Measurements from ENCODE around the gene MEIOC. TPM values are rescaled to one million over a fixed set of nuclear protein-coding genes. Genes with fewer than 3 reads are reported as not detected.
"Not testable (repeated sequence)": the region's sequence is repeated elsewhere in the genome, so short reads cannot be mapped to it uniquely, and the experiment has no call there.

Gene MEIOC
- total and polyA plus RNA-seq, 2 of the 8 experiments (the other 6 are each of a cell fraction or from before 2014, with no cell fraction given): 4.2 to 4.8 TPM

DNA sequence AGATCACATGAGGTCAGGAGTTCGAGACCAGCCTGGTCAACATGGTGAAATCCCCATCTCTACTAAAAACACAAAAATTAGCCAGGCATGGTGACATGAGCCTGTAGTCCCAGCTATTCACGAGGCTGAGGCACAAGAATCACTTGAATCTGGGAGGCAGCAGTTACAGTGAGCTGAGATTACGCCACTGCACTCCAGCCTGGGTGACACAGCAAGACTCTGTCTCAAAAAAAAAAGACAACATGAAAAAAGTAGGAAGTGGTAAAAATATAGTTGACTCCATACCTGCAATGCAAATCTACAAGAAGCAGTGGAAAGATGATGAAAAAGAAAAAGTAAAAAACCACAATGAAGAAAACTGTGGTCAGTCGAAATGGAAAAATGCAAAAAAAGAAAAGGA, 27.0 kb downstream of the MEIOC start:
- not testable (repeated sequence) for H3K23ac ChIP-seq (ENCODE audit: insufficient read length); H2AK5ac ChIP-seq (ENCODE audit: low read depth, low read length); H2BK5ac ChIP-seq (ENCODE audit: low read depth, low read length); H3K9me3 ChIP-seq (ENCODE audit: insufficient read depth in 2 of 2, low read depth in 1 of 2, low read length in 1 of 2); H3K18ac ChIP-seq (ENCODE audit: extremely low read depth, low read length); H4K5ac ChIP-seq (ENCODE audit: insufficient read length, low read depth, low read length); H3K14ac ChIP-seq (ENCODE audit: insufficient read length); H3K9ac ChIP-seq (replicated peaks in 1 of 4; ENCODE audit: extremely low read depth in 1 of 4, low read depth in 3 of 4, low read length in 3 of 4); H3K79me1 ChIP-seq (ENCODE audit: low read depth, low read length); DNase-seq (ENCODE audit: low read depth in 1 of 2, low spot score in 2 of 2); H4K8ac ChIP-seq (ENCODE audit: extremely low read depth, insufficient read depth, low read length); H3K23me2 ChIP-seq (ENCODE audit: low read depth, low read length); H2BK12ac ChIP-seq (ENCODE audit: low read depth, low read length); H3K4me1 ChIP-seq (replicated peaks in 1 of 4; ENCODE audit: control insufficient read depth in 3 of 4, insufficient read depth in 4 of 4, low read length in 3 of 4); H3K79me2 ChIP-seq (ENCODE audit: control insufficient read depth in 1 of 2, insufficient read depth in 2 of 2, low read length in 2 of 2); H2BK15ac ChIP-seq (ENCODE audit: low read length); H3K27me3 ChIP-seq (replicated peaks in 1 of 4; ENCODE audit: control insufficient read depth in 3 of 4, extremely low read depth in 1 of 4, insufficient read depth in 3 of 4, low read length in 3 of 4); H3K4me2 ChIP-seq (ENCODE audit: insufficient read depth in 1 of 2, low read depth in 2 of 2, low read length in 2 of 2); H3K27ac ChIP-seq (ENCODE audit: low read depth, low read length); H4K91ac ChIP-seq (replicated peaks; ENCODE audit: insufficient read length, low read length); H3K56ac ChIP-seq (replicated peaks; ENCODE audit: insufficient read length, low read depth, low read length); H4K20me1 ChIP-seq (replicated peaks in 1 of 2; ENCODE audit: control insufficient read depth in 1 of 2, insufficient read depth in 2 of 2, low read length in 2 of 2); FAIRE-seq; H2BK20ac ChIP-seq (ENCODE audit: low read length); H2AFZ ChIP-seq (ENCODE audit: low read length); H3K4me3 ChIP-seq (ENCODE audit: extremely low read depth in 1 of 4, insufficient read depth in 2 of 4, low read depth in 3 of 4, low read length in 4 of 4); H3K4ac ChIP-seq (replicated peaks; ENCODE audit: insufficient read length, low read depth, low read length); H2BK120ac ChIP-seq (replicated peaks; ENCODE audit: low read depth, low read length)
- ChIA-PET POLR2A (ENCODE audit: partially characterized antibody) (interaction anchor here (0.9 kb wide), 1 partner anchor 12 kb away, joined by 3 read pairs; no protein-coding TSS in a partner anchor), CTCF (ENCODE audit: partially characterized antibody) (interaction anchor here (1.3 to 1.7 kb wide), 2 partner anchors 11 to 151 kb away, joined by 3 to 10 read pairs; no protein-coding TSS in a partner anchor)
- WGBS, 2 experiments (ENCODE audit: extremely low coverage in 1 of 2, insufficient coverage in 1 of 2, insufficient read length in 1 of 2, insufficient replicate concordance in 2 of 2, low coverage in 1 of 2, low lambda C conversion rate in 2 of 2, missing lambda C conversion rate in 1 of 2): 94% methylated on average over 4 of the region's 4 CpGs; no CpG with 5 or more reads in 1 of the 2 experiments
- peaks cover 7 to 35% (median 13%) of the 10 kb centered on the region in 4 experiments; a peak in 7 of 8 replicates for H3K36me3 ChIP-seq (ENCODE audit: control insufficient read depth in 2 of 4, insufficient read depth in 4 of 4, low read length in 3 of 4)

All from H1 (cell line).